Amniotic stem cell (primary cell): ENCODE data around the gene RASSF10.

Experiments
- DNase-seq: peaks from one replicate; lab custom pipeline; 2025; lab: John Stamatoyannopoulos, UW

RASSF10 gene

GRCh38 chr11:13008625-13009475 is at the start of gene RASSF10:
Gene RASSF10 (plus strand): TSS chr11:13009316. CDS start chr11:13009577, 261 bp downstream.
- DNase-seq, result no peak

- no peak for DNase-seq
These were observed 47.5 kb upstream of the RASSF10 start for GRCh38 chr11:12961615-12962014.

GRCh38 chr11:12962306-12962705 is 46.8 kb upstream of the RASSF10 start:
- DNase-seq, result no peak

GRCh38 chr11:12963051-12963450 is 46.1 kb upstream of the RASSF10 start:
- no peak for DNase-seq

GRCh38 chr11:12963792-12964536 is 45.2 kb upstream of the RASSF10 start:
- DNase-seq, result peak; percentile 9

GRCh38 chr11:12964650-12965049 is 44.5 kb upstream of the RASSF10 start:
- DNase-seq, result no peak

GRCh38 chr11:12966002-12966401 is 43.1 kb upstream of the RASSF10 start:
- DNase-seq, result no peak

- DNase-seq, result no peak
These were observed 41.0 kb upstream of the RASSF10 start for GRCh38 chr11:12968101-12968500.

- no peak for DNase-seq
These were observed 40.3 kb upstream of the RASSF10 start for GRCh38 chr11:12968826-12969225.

- DNase-seq, result no peak
These were observed 37.2 kb upstream of the RASSF10 start for GRCh38 chr11:12971955-12972354.

- no peak for DNase-seq
These were observed 35.5 kb upstream of the RASSF10 start for GRCh38 chr11:12973528-12974181.

GRCh38 chr11:12975195-12975594 is 33.9 kb upstream of the RASSF10 start:
- DNase-seq, result no peak

GRCh38 chr11:12979928-12980689 is 29.0 kb upstream of the RASSF10 start:
- no peak for DNase-seq

GRCh38 chr11:12981676-12982522 is 27.2 kb upstream of the RASSF10 start:
- no peak for DNase-seq

GRCh38 chr11:12983336-12983735 is 25.8 kb upstream of the RASSF10 start:
- DNase-seq, result no peak

- no peak for DNase-seq
These were observed 22.8 kb upstream of the RASSF10 start for GRCh38 chr11:12986194-12986898.

- DNase-seq, result no peak
These were observed 19.5 kb upstream of the RASSF10 start for GRCh38 chr11:12989428-12990161.

- no peak for DNase-seq
These were observed 19.0 kb upstream of the RASSF10 start for GRCh38 chr11:12990162-12990480.

GRCh38 chr11:12991426-12991825 is 17.7 kb upstream of the RASSF10 start:
- DNase-seq, result no peak

GRCh38 chr11:12993626-12994025 is 15.5 kb upstream of the RASSF10 start:
- DNase-seq, result no peak
